Heart left ventricle (tissue), 16 donors: ENCODE results near the gene SPSB1. TPM values are rescaled to one million over a fixed set of nuclear protein-coding genes. Genes with fewer than 3 reads are reported as not detected.
A peak's percentile ranks its signal among the peaks of the same experiment; 100 is the strongest.

Source experiments
- ATAC-seq, 4 donors: fragments of 200-7000 bp; cut with Tn5 transposase; one replicate each; pipeline ENCODE4 v1.9.1; 2020 to 2022; ENCODE audit warnings: moderate library complexity in 4 of 4, mild to moderate bottlenecking in 3 of 4, moderate number of reproducible peaks in 1 of 4
- DNase-seq, 5 donors: peaks; one replicate each; pipeline ENCODE4 v3.0.0-alpha.2; 2020
- H3K27ac ChIP-seq, 12 donors: fragments of 200-600 bp; sonication (generic) in 4 of 12; one replicate each; pipeline versions ENCODE4 v1.5.0 to v1.8.0; 2016 to 2022; ENCODE audit warnings: mild to moderate bottlenecking in 2 of 12
- H3K27me3 ChIP-seq, 9 donors: fragments of 200-600 bp; sonication (generic) in 2 of 9; one replicate each; pipeline versions ENCODE4 v1.5.1 to v1.8.0; 2016 to 2022; ENCODE audit warnings: mild to moderate bottlenecking in 3 of 9
- H3K36me3 ChIP-seq, 9 donors: fragments of 200-600 bp; sonication (generic) in 2 of 9; one replicate each; pipeline versions ENCODE4 v1.5.0 to v1.8.0; 2018 to 2022; ENCODE audit warnings: mild to moderate bottlenecking in 2 of 9
- H3K4me1 ChIP-seq, 12 donors: fragments of 200-600 bp; sonication (generic) in 4 of 12; one replicate each; pipeline versions ENCODE4 v1.5.0 to v1.8.0; 2016 to 2022; ENCODE audit warnings: mild to moderate bottlenecking in 3 of 12
- H3K4me3 ChIP-seq, 12 donors: fragments of 200-600 bp; sonication (generic) in 4 of 12; one replicate each; pipeline versions ENCODE4 v1.5.0 to v1.8.0; 2017 to 2022; ENCODE audit warnings: mild to moderate bottlenecking in 9 of 12, moderate library complexity in 4 of 12
- H3K9me3 ChIP-seq, 12 donors: fragments of 200-600 bp; sonication (generic) in 4 of 12; one replicate each; pipeline versions ENCODE4 v1.5.0 to v1.8.0; 2016 to 2022; ENCODE audit warnings: mild to moderate bottlenecking in 1 of 12
- CTCF ChIP-seq, 12 donors: fragments of 200-600 bp; sonication (generic) in 4 of 12; IDR thresholded peaks; one replicate each; pipeline versions ENCODE4 v1.5.0 to v1.8.0; 2018 to 2022; ENCODE audit warnings: antibody characterized with exemption in 12 of 12, mild to moderate bottlenecking in 5 of 12
- POLR2A ChIP-seq, 2 donors: fragments of 450-650 bp; IDR thresholded peaks; one replicate each; pipeline ENCODE4 v1.6.1; 2017; ENCODE audit warnings: antibody characterized with exemption in 2 of 2, mild to moderate bottlenecking in 2 of 2, moderate library complexity in 2 of 2
- WGBS, 4 donors: extraction: QIAGEN DNeasy Blood & Tissue Kit in 2 of 4; methylation state at CpG; one replicate each; pipeline versions ENCODE4 v1.1.5 to v1.1.7; 2013 to 2018; 5-methylcytosine and 5-hydroxymethylcytosine counted together
- intact Hi-C, 10 donors: fragments of 100-400 bp; cut with DNase I; formaldehyde crosslinking; loops; one replicate each; pipeline versions ENCODE4 v1.11.1 to v1.14.2; 2022
- polyA plus RNA-seq, 2 donors: library from polyadenylated mRNA; stranded (reverse); fragments of 200-250 nt; gene quantifications; one replicate each; pipeline ENCODE4 v1.2.3, GENCODE V29; 2013
- total RNA-seq, 9 donors: library from RNA; depleted of rRNA in 2 of 9; stranded (reverse); fragments of >200 nt in 2 of 9; fragmentation: NEBNext Ultra II Directional in 3 of 9; extraction: Animal tissue kit (Norgen Biotek cat#: 25700) in 3 of 9; gene quantifications; one replicate each; pipeline versions ENCODE4 v1.1.0 to v1.2.4, GENCODE V29; 2016 to 2023
- donor health status: ischemic (EF 13 %, LVEDD 7.1; RV severe dilation, severe dysfunction).
- donor health status: healthy with polysubstance abuse.
- donor health status: DM: no; HTN: yes; CAD: no.
- donor health status: DM: no; HTN: no; CAD: no.
- donor health status: ischemic (EF 25% LVEDD 6.9; RV normal size, moderate dysfunction).
- donor health status: ischemic (EF 25% LVEDD 5.7; RV mildly dilated, moderate dysfunction).
- donor health status: healthy.
- donor health status: DM: yes; HTN: yes; CAD: no.
- donor health status: ischemic (EF 35%, LVEDD 5.7; RV mildly dilated, moderate dysfunction).
- donor health status: nonischemic (EF 11% LVEDD 7.7; RV severe dilation, severe dysfunction).
- donor health status: DM: yes; HTN: yes; CAD: no.
- donor health status: PGD.
- donor health status: ischemic (EF 29% LVEDD 5.4; RV normal size, mild dysfunction).
- donor health status: nonischemic (EF 23%, LVEDD 6.1; RV moderate dilation, normal function).

SPSB1 gene
- total and polyA plus RNA-seq, 11 donors = 7.0 to 27.2 (median 9.2) TPM

- Histone ChIP-seq H3K27me3 (no peaks in the 10 kb centered on the region), H3K4me1 (peaks cover 0 to 39% (median 4%) of the 10 kb centered on the region in 12 donors), H3K36me3 (peaks cover 0 to 17% (median 10%) of the 10 kb centered on the region in 9 donors), H3K9me3 (no peaks in the 10 kb centered on the region), H3K4me3 (no peak overlapping the region), H3K27ac (peak overlapping the region in 3 of 12 donors; percentile 17 to 43 (median 29))
- WGBS, 4 donors = 61 to 82% (median 69%) methylated on average over 21 to 22 of the region's 22 CpGs
- intact Hi-C loops = no loop called here
- ATAC-seq (no peak), DNase-seq (no peak)
- no peak for TF ChIP-seq POLR2A (IDR thresholded peaks at IDR 0.05)
- TF ChIP-seq CTCF (IDR thresholded peaks at IDR 0.05) = no peak
These were observed 59.9 kb downstream of the SPSB1 start for GRCh38 chr1:9352377-9353134.

- Histone ChIP-seq H3K27me3 (no peaks in the 10 kb centered on the region), H3K4me1 (peaks cover 0 to 24% (median 2%) of the 10 kb centered on the region in 12 donors), H3K4me3 (no peak overlapping the region), H3K36me3 (peaks cover 0 to 24% (median 17%) of the 10 kb centered on the region in 9 donors), H3K27ac (no peak overlapping the region), H3K9me3 (no peaks in the 10 kb centered on the region)
- intact Hi-C loops = no loop called here
- no peak for ATAC-seq
- WGBS, 4 donors = 89 to 95% (median 92%) methylated on average over 16 of the region's 16 CpGs
- TF ChIP-seq CTCF (IDR thresholded peaks at IDR 0.05) (no peak), POLR2A (IDR thresholded peaks at IDR 0.05) (no peak)
- DNase-seq = peak in 1 of 5 donors; percentile 48
These were observed 62.8 kb downstream of the SPSB1 start for GRCh38 chr1:9355503-9355902.

- Histone ChIP-seq H3K4me1 (peaks cover 0 to 25% (median 0%) of the 10 kb centered on the region in 12 donors), H3K27ac (no peak overlapping the region), H3K9me3 (no peaks in the 10 kb centered on the region), H3K36me3 (peaks cover 0 to 24% (median 17%) of the 10 kb centered on the region in 9 donors), H3K27me3 (no peaks in the 10 kb centered on the region), H3K4me3 (no peak overlapping the region)
- no peak for DNase-seq
- intact Hi-C loops = no loop called here
- TF ChIP-seq POLR2A (IDR thresholded peaks at IDR 0.05) = no peak
- no peak for TF ChIP-seq CTCF (IDR thresholded peaks at IDR 0.05)
- WGBS, 4 donors = 95 to 98% (median 97%) methylated on average over 13 to 24 of the region's 24 CpGs
- ATAC-seq = no peak
These were observed 63.3 kb downstream of the SPSB1 start for GRCh38 chr1:9356021-9356420.

GRCh38 chr1:9356829-9357466 is 64.3 kb downstream of the SPSB1 start:
- Histone ChIP-seq H3K27ac (no peak overlapping the region), H3K27me3 (no peaks in the 10 kb centered on the region), H3K4me1 (peaks cover 0 to 28% (median 6%) of the 10 kb centered on the region in 12 donors), H3K4me3 (no peak overlapping the region), H3K36me3 (peaks cover 0 to 24% (median 17%) of the 10 kb centered on the region in 9 donors), H3K9me3 (no peaks in the 10 kb centered on the region)
- WGBS, 4 donors = 94 to 97% (median 97%) methylated on average over 2 of the region's 2 CpGs
- DNase-seq (no peak), ATAC-seq (no peak)
- intact Hi-C loops = no loop called here
- no peak for TF ChIP-seq POLR2A (IDR thresholded peaks at IDR 0.05)
- TF ChIP-seq CTCF (IDR thresholded peaks at IDR 0.05) = no peak
